Stimulated activated naive CD4-positive, alpha-beta T cell (primary cell): ENCODE data around the gene NAA11.

ENCODE experiments used
- DNase-seq, 6 experiments: peaks; one replicate each; lab custom pipeline; 2025; lab: John Stamatoyannopoulos, UW

The NAA11 gene

GRCh38 chr4:79325864-79326328 is at the start of gene NAA11:
TSS of gene NAA11 (minus strand) at chr4:79326061. CDS start at chr4:79325877, 184 bp downstream.
- no peak for DNase-seq

GRCh38 chr4:79370026-79370425 is 44.2 kb upstream of the NAA11 start:
- no peak for DNase-seq

GRCh38 chr4:79367096-79367495 is 41.2 kb upstream of the NAA11 start:
- DNase-seq: no peak

GRCh38 chr4:79366422-79366821 is 40.6 kb upstream of the NAA11 start:
- DNase-seq: no peak

GRCh38 chr4:79364061-79364460 is 38.2 kb upstream of the NAA11 start:
- no peak for DNase-seq

- DNase-seq: no peak
Measured at GRCh38 chr4:79362626-79363025, 36.8 kb upstream of the NAA11 start.

GRCh38 chr4:79360006-79360405 is 34.1 kb upstream of the NAA11 start:
- DNase-seq: no peak

- DNase-seq: no peak
Measured at GRCh38 chr4:79358438-79358837, 32.6 kb upstream of the NAA11 start.

GRCh38 chr4:79357365-79357764 is 31.5 kb upstream of the NAA11 start:
- no peak for DNase-seq

GRCh38 chr4:79353075-79353474 is 27.2 kb upstream of the NAA11 start:
- no peak for DNase-seq

GRCh38 chr4:79348405-79348804 is 22.5 kb upstream of the NAA11 start:
- DNase-seq: no peak

GRCh38 chr4:79341893-79342653 is 16.2 kb upstream of the NAA11 start:
- DNase-seq: no peak

GRCh38 chr4:79340568-79340967 is 14.7 kb upstream of the NAA11 start:
- DNase-seq: no peak

- DNase-seq: no peak
Measured at GRCh38 chr4:79338148-79338547, 12.3 kb upstream of the NAA11 start.

- DNase-seq: no peak
Measured at GRCh38 chr4:79334783-79335182, 8.9 kb upstream of the NAA11 start.

- DNase-seq: no peak
Measured at GRCh38 chr4:79334341-79334740, 8.5 kb upstream of the NAA11 start.

GRCh38 chr4:79331126-79331876 is 5.4 kb upstream of the NAA11 start:
- DNase-seq: no peak

- DNase-seq: no peak
Measured at GRCh38 chr4:79330720-79331119, 4.9 kb upstream of the NAA11 start.

- no peak for DNase-seq
Measured at GRCh38 chr4:79325436-79325835, 425 bp downstream of the NAA11 start.

GRCh38 chr4:79319975-79320374 is 5.9 kb downstream of the NAA11 start:
- DNase-seq: no peak

GRCh38 chr4:79317711-79318110 is 8.2 kb downstream of the NAA11 start:
- no peak for DNase-seq

GRCh38 chr4:79315891-79316290 is 10.0 kb downstream of the NAA11 start:
- no peak for DNase-seq

GRCh38 chr4:79311279-79311678 is 14.6 kb downstream of the NAA11 start:
- DNase-seq: no peak
